HUES6 (cell line): ENCODE data around the gene LRRC45.

ENCODE experiments used
- H3K27ac ChIP-seq: 2 replicates; pipeline ENCODE4 v1.7.0; 2013; ENCODE audit warnings: low read depth, mild to moderate bottlenecking, low read length, inconsistent platforms
- H3K27me3 ChIP-seq: 2 replicates; pipeline ENCODE4 v1.6.1; 2013; ENCODE audit warnings: low read length; ENCODE audit not compliant: control insufficient read depth, insufficient read depth
- H3K36me3 ChIP-seq: 2 replicates; pipeline ENCODE4 v1.6.1; 2013; ENCODE audit warnings: low read length; ENCODE audit not compliant: control insufficient read depth, insufficient read depth
- H3K4me1 ChIP-seq: 2 replicates; pipeline ENCODE4 v1.6.1; 2013; ENCODE audit warnings: low read length; ENCODE audit not compliant: control insufficient read depth, insufficient read depth
- H3K4me3 ChIP-seq: 2 replicates; pipeline ENCODE4 v1.5.1; 2013; ENCODE audit warnings: low read depth, low read length
- H3K9ac ChIP-seq: one replicate; pipeline ENCODE4 v1.6.1; 2013; ENCODE audit warnings: mild to moderate bottlenecking, low read length
- H3K9me3 ChIP-seq: 2 replicates; pipeline ENCODE4 v1.6.1; 2013; ENCODE audit warnings: low read depth, low read length; ENCODE audit not compliant: control insufficient read depth, insufficient read depth

The LRRC45 gene

DNA sequence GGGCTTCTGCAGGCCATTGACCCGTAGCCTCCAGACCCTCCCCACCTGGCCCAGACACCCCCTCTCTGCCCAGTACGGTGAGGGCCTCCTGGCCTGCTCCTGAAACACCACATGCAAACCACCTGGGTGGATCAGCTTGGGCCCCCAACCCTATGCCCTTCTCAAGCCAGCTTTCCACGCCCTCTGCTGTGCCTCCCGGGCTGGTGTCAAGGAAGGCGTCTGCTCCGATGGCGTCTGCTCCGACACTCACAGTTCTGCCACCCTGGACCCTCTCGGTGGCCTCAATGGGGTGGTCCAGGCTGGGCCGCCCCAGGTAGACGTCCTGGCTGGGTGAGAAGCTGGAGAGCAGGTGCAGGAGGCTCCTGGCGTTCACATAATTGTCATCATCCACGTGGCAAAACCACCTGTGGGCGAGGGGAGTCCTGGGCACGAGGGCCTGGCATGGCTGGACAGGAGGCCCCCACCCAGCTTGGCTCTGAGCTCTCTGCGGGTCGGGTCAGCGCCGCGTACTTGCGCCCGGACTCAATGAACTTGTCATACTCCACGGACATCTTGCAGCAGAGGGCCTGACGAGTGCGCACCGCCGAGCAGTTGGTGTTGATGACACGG lies 27.2 kb downstream of the LRRC45 start:
- peak overlapping the region; percentile 99 for H3K4me3 ChIP-seq
- peaks cover 60% of the 10 kb centered on the region for H3K36me3 ChIP-seq
- no peak overlapping the region for H3K27ac ChIP-seq
- no peaks in the 10 kb centered on the region for H3K9me3 ChIP-seq
- peaks cover 9% of the 10 kb centered on the region for H3K4me1 ChIP-seq
- H3K9ac ChIP-seq, result peak overlapping the region; percentile 41
- H3K27me3 ChIP-seq, result no peaks in the 10 kb centered on the region

DNA sequence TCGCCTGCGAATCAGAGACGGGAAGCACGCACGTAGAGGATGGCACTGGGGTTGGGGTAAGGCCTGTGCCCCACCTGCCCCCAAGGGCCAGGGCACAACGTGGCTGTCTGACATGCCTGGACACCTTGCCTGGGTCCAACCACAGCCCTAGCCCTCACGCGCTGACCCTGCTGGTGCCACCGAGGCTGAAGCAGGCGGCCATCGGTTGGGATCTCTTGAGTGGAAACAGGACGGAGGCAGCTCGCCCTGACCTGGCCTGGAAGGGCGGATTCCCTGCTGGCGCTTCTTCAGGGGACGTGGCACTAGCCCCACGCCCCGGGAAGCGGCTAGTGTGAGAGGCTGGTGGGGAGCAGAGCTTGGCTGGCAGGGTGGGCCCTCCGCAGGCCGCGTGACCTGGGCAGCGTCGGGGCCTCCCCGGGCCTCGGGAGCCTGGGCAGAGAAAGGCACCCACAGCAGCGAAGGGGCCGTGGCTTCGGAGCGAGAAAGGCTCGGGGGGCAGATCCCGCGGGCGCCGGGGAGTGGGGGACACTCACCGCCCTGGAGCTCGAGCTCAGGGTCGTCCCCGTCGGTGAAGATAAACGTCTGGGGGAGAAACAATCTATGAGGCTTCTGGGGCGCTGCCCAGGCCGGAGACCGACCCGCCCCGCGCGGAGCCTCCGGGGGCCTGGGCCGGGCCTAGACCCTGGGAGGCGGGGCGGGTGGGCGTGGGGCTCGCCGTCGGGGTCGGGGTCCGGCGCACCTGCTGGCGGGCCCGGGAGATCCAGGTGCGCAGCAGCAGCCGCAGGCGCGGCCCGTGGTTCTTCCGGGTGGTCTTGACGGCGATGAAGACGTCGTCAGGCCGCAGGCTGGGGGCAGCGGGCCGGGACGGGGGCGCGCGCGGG lies 27.9 kb downstream of the LRRC45 start:
- Histone ChIP-seq H3K27me3 (no peaks in the 10 kb centered on the region), H3K9ac (peak overlapping the region; percentile 41), H3K9me3 (no peaks in the 10 kb centered on the region), H3K4me1 (peaks cover 9% of the 10 kb centered on the region), H3K4me3 (peak overlapping the region; percentile 99), H3K36me3 (peaks cover 66% of the 10 kb centered on the region), H3K27ac (no peak overlapping the region)

DNA sequence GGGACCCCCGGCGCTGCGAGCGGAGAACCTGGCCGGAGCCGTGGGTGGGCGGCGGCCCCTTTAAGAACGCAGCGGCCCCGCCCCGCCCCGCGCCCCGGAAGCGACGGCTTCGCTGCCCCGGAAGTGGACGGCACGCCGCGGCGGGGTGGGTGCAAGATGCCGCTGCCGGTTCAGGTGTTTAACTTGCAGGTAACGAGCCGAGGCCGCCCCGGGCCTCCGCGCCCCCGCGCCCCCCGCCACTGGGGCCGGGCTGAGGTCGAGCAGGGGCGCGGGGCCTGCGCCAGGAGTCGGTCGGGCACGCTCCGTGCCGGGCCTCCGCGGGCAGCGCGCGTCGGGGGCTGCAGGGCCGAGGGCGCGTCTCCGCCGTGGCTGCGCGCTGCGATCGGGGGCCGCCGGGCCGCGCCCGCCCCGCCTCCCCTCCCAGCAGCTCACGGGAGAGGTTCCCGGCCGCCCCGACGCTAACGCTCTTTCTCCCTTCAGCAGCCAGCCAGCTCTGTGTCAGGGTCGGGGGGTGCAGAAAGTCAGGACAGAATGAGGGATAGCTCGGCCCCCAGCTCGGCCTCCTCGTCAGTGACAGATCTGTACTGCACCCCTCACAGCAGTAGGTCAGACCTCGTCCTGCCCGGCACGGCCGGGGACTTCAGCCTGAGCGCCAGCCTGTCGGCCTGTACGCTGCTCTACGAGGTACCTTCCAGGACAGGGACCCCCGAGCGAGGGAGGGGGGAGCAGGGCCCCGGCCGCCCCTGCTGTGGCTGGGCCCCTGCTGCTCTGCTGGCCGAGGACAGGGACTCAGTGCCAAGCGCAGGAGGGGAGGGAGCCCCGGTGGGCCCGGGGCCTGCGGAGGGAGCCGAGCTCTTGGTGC lies 28.9 kb downstream of the LRRC45 start, which contains the start of the genes GPS1 and RFNG:
Gene GPS1 (plus strand): TSS at position 123 of the 862 bp plus-strand sequence. CDS start 34 bp downstream, at position 157.
Gene RFNG (minus strand): TSS at position 36 of the 862 bp plus-strand sequence. CDS start 45 bp downstream, outside the sequence.
- Histone ChIP-seq H3K36me3 (peaks cover 73% of the 10 kb centered on the region), H3K27me3 (no peaks in the 10 kb centered on the region), H3K4me1 (peaks cover 9% of the 10 kb centered on the region), H3K4me3 (peak within 1 kb of the TSS; percentile 99), H3K9me3 (no peaks in the 10 kb centered on the region), H3K9ac (peak within 1 kb of the TSS; percentile 88), H3K27ac (no peak within 1 kb of the TSS; the same call in 1 of the 2 replicates)

DNA sequence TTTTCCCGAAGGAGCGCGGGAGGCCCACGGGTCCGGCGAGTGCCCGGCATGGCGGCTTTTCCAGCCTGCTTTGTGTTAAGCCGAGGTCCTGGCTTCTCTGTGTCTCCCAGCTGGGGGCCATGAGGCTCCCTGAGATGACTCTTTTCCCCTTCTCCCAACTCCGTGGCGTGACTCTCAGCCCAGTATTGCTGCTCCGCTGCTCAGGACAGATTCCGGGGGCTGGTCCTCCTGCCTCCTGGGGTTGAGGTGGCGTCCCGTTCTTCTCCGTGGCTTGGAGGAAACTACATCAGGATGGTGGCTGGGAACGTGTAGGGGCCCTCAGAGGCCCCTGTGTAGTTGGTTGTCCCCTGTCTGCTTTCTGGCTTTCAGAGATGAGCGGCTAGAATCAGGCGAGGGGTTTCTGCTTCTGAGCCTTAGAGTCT lies 29.5 kb downstream of the LRRC45 start:
- no peak overlapping the region for H3K27ac ChIP-seq

DNA sequence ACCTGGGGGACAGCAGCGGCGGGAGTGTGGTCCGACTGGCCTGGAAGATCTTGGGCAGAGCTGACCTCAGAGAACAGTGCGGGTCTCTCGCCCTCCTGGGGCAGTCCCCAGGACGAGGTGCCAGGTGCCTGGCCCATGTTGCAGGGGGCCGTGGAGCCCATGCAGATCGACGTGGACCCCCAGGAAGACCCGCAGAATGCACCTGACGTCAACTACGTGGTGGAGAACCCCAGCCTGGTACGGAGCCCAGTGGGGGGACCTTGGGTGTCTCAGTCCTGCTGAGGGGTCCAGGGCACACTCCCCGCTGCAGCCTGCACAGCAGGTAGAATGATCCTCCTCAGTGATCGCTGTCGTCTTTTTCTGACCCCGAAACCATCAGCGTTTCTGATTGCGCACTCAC lies 30.0 kb downstream of the LRRC45 start:
- Histone ChIP-seq H3K36me3 (peaks cover 73% of the 10 kb centered on the region), H3K4me1 (peaks cover 9% of the 10 kb centered on the region), H3K9ac (no peak overlapping the region), H3K9me3 (no peaks in the 10 kb centered on the region), H3K27ac (no peak overlapping the region), H3K4me3 (peak overlapping the region; percentile 99; the same call in 1 of the 2 replicates), H3K27me3 (no peaks in the 10 kb centered on the region)

More for the DNA sequence above, 29.5 kb downstream of the LRRC45 start:
- Histone ChIP-seq H3K9ac (peak overlapping the region; percentile 88), H3K4me3 (peak overlapping the region; percentile 99), H3K36me3 (peaks cover 73% of the 10 kb centered on the region), H3K4me1 (peaks cover 9% of the 10 kb centered on the region), H3K9me3 (no peaks in the 10 kb centered on the region), H3K27me3 (no peaks in the 10 kb centered on the region)

DNA sequence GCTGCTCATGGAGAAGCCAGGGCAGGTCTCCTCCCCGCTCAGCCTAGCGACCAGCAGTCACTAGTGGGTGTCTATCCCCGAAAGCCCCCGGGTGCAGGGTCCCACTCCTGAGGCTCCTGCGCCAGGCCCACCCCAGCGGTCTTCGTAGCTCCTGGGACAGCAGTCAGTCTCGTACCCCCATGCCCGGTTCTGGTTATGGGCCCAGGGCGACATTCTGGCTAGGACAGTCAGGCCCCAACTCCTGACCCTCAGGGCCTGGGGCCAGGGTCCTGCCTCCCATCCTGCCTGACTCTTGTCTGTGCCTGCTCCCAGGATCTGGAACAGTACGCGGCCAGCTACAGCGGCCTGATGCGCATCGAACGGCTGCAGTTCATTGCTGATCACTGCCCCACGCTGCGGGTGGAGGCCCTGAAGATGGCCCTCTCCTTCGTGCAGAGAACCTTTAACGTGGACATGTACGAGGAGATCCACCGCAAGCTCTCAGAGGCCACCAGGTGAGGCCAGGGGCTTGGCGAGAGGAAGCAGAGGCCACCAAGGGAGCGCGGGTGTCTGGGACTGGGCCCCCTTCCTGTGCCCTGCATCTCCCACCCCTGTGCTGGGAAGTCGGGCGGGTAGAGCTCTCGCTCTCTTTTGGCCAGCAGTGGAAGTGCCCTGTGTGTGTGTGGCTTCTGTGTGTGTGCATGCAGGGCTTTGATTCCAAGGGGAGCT lies 30.6 kb downstream of the LRRC45 start:
- Histone ChIP-seq H3K27me3 (no peaks in the 10 kb centered on the region), H3K36me3 (peaks cover 73% of the 10 kb centered on the region), H3K4me1 (peaks cover 9% of the 10 kb centered on the region), H3K9me3 (no peaks in the 10 kb centered on the region), H3K27ac (no peak overlapping the region), H3K9ac (no peak overlapping the region), H3K4me3 (peak overlapping the region; percentile 3; the same call in 1 of the 2 replicates)

DNA sequence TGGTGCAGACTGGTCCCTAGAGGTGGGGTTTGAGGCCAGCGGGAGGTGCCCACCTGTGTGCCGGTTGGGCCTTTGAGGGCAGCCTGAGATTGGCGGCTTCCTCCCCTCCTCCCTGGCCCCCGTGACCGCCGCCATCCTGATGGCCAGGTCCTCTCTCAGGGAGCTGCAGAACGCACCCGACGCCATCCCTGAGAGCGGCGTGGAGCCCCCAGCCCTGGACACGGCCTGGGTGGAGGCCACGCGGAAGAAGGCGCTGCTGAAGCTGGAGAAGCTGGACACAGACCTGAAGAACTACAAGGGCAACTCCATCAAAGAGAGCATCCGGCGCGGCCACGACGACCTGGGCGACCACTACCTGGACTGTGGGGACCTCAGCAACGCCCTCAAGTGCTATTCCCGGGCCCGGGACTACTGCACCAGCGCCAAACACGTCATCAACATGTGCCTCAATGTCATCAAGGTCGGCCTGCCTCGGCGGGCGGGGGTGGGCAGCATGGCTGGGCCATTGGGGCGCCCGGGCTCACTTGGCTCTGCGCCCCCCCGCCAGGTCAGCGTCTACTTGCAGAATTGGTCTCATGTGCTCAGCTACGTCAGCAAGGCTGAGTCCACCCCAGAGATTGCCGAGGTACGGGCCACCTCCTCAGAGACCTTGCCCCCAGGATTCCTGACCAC lies 31.4 kb downstream of the LRRC45 start:
- H3K9ac ChIP-seq, result no peak overlapping the region
- peaks cover 9% of the 10 kb centered on the region for H3K4me1 ChIP-seq
- no peak overlapping the region; the same call in 1 of the 2 replicates for H3K4me3 ChIP-seq
- peaks cover 73% of the 10 kb centered on the region for H3K36me3 ChIP-seq
- no peaks in the 10 kb centered on the region for H3K27me3 ChIP-seq
- no peaks in the 10 kb centered on the region for H3K9me3 ChIP-seq
- no peak overlapping the region for H3K27ac ChIP-seq

DNA sequence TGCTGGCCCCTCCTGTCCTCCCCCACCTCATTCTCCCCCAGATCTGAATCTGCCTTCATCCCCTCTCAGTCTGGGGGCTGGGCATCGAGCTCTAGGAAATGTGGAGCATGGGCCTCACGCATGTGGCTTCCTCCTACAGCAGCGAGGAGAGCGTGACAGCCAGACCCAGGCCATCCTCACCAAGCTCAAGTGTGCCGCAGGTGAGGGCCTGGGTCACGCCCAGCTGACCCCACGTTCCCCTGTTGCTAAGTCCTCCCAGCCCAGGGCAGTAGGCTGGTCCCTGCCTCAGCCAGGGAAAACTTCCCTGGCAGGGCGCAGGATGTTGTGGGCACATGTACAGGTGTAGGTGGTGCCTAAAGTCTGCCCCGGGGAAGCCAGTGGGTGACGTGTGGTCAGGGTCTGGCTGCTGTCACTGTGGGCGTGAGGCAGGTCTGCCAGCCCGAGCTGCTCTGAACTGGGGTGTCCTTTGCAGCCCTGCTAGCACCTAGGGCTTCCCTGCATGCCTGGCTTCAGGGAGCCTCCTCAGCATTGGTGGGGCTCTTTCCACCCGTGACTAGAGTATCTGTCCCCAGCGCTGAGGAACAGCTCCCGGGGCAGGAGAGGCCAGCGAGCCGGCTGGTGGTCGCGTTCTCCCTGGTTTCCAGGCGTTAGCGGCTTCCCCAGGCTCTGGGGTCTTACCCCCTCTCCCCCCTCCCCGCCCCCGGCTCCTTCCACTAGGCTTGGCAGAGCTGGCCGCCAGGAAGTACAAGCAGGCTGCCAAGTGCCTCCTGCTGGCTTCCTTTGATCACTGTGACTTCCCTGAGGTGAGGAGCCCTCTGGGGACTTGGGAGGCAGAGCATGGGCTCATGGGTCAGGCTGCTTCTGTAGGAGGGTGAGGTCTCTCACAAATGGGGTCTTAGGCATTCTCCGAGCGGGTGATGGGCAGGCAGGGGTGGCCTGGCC lies 32.2 kb downstream of the LRRC45 start:
- H3K4me1 ChIP-seq, result peaks cover 9% of the 10 kb centered on the region
- H3K27me3 ChIP-seq, result no peaks in the 10 kb centered on the region
- no peak overlapping the region for H3K4me3 ChIP-seq
- H3K36me3 ChIP-seq, result peaks cover 73% of the 10 kb centered on the region
- no peak overlapping the region for H3K27ac ChIP-seq
- no peak overlapping the region for H3K9ac ChIP-seq
- H3K9me3 ChIP-seq, result no peaks in the 10 kb centered on the region

DNA sequence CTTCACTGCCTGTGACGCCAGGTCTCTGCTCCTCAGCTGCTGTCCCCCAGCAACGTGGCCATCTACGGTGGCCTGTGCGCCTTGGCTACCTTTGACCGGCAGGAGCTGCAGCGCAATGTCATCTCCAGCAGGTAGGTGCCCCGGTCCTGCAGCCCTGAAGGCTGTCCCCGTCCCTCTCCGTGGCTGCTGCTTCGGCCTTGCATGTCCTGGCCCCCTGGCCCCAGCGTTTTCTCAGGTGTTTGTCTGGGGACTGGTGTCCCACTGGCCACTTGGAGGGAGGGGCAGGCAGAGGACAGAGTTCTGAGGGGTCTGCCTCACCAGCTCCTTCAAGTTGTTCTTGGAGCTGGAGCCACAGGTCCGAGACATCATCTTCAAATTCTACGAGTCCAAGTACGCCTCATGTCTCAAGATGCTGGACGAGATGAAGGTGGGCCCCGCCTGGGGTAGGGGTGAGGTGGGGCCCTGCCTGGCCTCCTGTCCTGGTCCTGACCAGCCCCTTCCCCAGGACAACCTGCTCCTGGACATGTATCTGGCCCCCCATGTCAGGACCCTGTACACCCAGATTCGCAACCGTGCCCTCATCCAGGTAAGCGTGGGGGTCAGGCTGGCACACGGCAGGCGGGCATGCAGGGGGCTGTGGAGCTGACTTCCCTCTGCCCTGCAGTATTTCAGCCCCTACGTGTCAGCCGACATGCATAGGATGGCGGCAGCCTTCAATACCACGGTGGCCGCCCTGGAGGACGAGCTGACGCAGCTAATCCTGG lies 33.0 kb downstream of the LRRC45 start:
- Histone ChIP-seq H3K9ac (no peak overlapping the region), H3K27ac (no peak overlapping the region), H3K36me3 (peaks cover 80% of the 10 kb centered on the region), H3K9me3 (no peaks in the 10 kb centered on the region), H3K4me3 (no peak overlapping the region), H3K4me1 (peaks cover 3% of the 10 kb centered on the region; the same call in 1 of the 2 replicates), H3K27me3 (no peaks in the 10 kb centered on the region)
